ENCODE measurements around the gene NMT1. TPM values are rescaled to one million over a fixed set of nuclear protein-coding genes. Genes with fewer than 3 reads are reported as not detected.

Gene NMT1
- total RNA-seq, 4 donors from 2014 or later, result 58.5 to 79.3 (median 65.1) TPM

GRCh38 chr17:45106582-45106981 is 45.5 kb downstream of the NMT1 start:
- Histone ChIP-seq H3K9me3 (no peaks in the 10 kb centered on the region), H3K27ac (replicated peaks in 1 of 4) (peak overlapping the region; percentile 24 to 45 (median 38)), H3K36me3 (peaks cover 28 to 80% (median 72%) of the 10 kb centered on the region in 4 donors), H3K27me3 (no peaks in the 10 kb centered on the region), H3K4me3 (no peak overlapping the region), H3K4me1 (peaks cover 58 to 70% (median 60%) of the 10 kb centered on the region in 4 donors)
- TF ChIP-seq, protein P1, sequence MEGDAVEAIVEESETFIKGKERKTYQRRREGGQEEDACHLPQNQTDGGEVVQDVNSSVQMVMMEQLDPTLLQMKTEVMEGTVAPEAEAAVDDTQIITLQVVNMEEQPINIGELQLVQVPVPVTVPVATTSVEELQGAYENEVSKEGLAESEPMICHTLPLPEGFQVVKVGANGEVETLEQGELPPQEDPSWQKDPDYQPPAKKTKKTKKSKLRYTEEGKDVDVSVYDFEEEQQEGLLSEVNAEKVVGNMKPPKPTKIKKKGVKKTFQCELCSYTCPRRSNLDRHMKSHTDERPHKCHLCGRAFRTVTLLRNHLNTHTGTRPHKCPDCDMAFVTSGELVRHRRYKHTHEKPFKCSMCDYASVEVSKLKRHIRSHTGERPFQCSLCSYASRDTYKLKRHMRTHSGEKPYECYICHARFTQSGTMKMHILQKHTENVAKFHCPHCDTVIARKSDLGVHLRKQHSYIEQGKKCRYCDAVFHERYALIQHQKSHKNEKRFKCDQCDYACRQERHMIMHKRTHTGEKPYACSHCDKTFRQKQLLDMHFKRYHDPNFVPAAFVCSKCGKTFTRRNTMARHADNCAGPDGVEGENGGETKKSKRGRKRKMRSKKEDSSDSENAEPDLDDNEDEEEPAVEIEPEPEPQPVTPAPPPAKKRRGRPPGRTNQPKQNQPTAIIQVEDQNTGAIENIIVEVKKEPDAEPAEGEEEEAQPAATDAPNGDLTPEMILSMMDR (IDR thresholded peaks at IDR 0.05), result no peak
- TF ChIP-seq POLR2A (IDR thresholded peaks at IDR 0.05; ENCODE audit: low read depth) (no peak), EP300 (IDR thresholded peaks at IDR 0.05) (no peak), POLR2AphosphoS5 (IDR thresholded peaks at IDR 0.05) (no peak)
- 73% methylated on average over 5 of the region's 5 CpGs for WGBS
- intact Hi-C loops (cut with DNase I), result no loop called here
- DNase-seq (ENCODE audit: extremely low spot score), result no peak

- Histone ChIP-seq H3K27ac (replicated peaks in 1 of 4) (peak overlapping the region; percentile 10 to 85 (median 64)), H3K4me1 (peaks cover 66 to 72% (median 69%) of the 10 kb centered on the region in 4 donors), H3K27me3 (no peaks in the 10 kb centered on the region), H3K36me3 (peaks cover 25 to 75% (median 70%) of the 10 kb centered on the region in 4 donors), H3K4me3 (no peak overlapping the region), H3K9me3 (no peaks in the 10 kb centered on the region)
- no peak for DNase-seq (ENCODE audit: extremely low spot score)
- TF ChIP-seq, protein P1 (IDR thresholded peaks at IDR 0.05), result no peak
- TF ChIP-seq EP300 (IDR thresholded peaks at IDR 0.05) (no peak), POLR2AphosphoS5 (IDR thresholded peaks at IDR 0.05) (peak in 1 of 2 donors; percentile 4), POLR2A (IDR thresholded peaks at IDR 0.05; ENCODE audit: low read depth) (no peak)
- 60% methylated on average over 10 of the region's 13 CpGs for WGBS
- intact Hi-C loops (cut with DNase I), result no loop called here
Measured at GRCh38 chr17:45107293-45108010, 46.3 kb downstream of the NMT1 start.

GRCh38 chr17:45108051-45108450 is 46.9 kb downstream of the NMT1 start:
- Histone ChIP-seq H3K27me3 (no peaks in the 10 kb centered on the region), H3K9me3 (no peaks in the 10 kb centered on the region), H3K4me1 (peaks cover 66 to 72% (median 67%) of the 10 kb centered on the region in 4 donors), H3K36me3 (peaks cover 19 to 75% (median 70%) of the 10 kb centered on the region in 4 donors), H3K27ac (replicated peaks in 1 of 4) (peak overlapping the region in 3 of 4 donors; percentile 45 to 85 (median 84)), H3K4me3 (no peak overlapping the region)
- 67% methylated on average over 8 of the region's 9 CpGs for WGBS
- no peak for DNase-seq (ENCODE audit: extremely low spot score)
- no peak for TF ChIP-seq POLR2A (IDR thresholded peaks at IDR 0.05; ENCODE audit: low read depth)
- TF ChIP-seq, protein P1 (IDR thresholded peaks at IDR 0.05), result no peak
- TF ChIP-seq POLR2AphosphoS5 (IDR thresholded peaks at IDR 0.05), result no peak
- intact Hi-C loops (cut with DNase I), result no loop called here

GRCh38 chr17:45108595-45109521 is 47.7 kb downstream of the NMT1 start:
- DNase-seq (ENCODE audit: extremely low spot score), result no peak
- intact Hi-C loops (cut with DNase I), result no loop called here
- Histone ChIP-seq H3K9me3 (no peaks in the 10 kb centered on the region), H3K4me1 (peaks cover 62 to 72% (median 67%) of the 10 kb centered on the region in 4 donors), H3K27ac (replicated peaks in 1 of 4) (peak overlapping the region; percentile 81 to 85 (median 82)), H3K36me3 (peaks cover 11 to 75% (median 70%) of the 10 kb centered on the region in 4 donors), H3K27me3 (no peaks in the 10 kb centered on the region), H3K4me3 (no peak overlapping the region)
- WGBS, result 72% methylated on average over 10 of the region's 12 CpGs
- TF ChIP-seq POLR2A (IDR thresholded peaks at IDR 0.05; ENCODE audit: low read depth), result no peak
- TF ChIP-seq EP300 (IDR thresholded peaks at IDR 0.05), result no peak
- TF ChIP-seq POLR2AphosphoS5 (IDR thresholded peaks at IDR 0.05), result no peak

Data from esophagus muscularis mucosa (tissue), 4 donors.